ENCODE measurements around the gene TTC7B.

DNA sequence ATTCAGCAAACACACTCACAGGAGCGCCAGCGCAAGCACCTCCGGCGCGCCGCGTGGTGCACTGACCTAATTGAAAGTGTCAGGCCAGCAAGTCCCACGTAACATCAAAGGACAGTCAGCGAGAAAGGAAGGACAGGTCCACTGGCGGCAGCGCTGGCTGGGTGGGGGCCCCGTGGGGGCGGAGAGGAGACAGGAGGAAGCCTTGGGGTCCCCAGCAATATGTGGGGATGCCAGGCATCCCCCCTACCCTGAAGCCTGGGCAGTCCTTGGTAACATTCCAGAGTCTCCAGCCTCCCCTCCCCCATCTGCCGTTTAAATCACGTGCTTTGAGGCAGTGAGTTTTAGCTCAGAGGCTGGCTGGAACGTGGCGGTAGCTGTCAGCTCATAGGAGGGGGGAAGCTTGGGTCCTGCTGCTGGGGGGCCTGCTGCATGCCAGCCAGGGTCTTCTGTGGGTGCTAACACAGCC is 260.2 kb downstream of the TTC7B start:
- TF ChIP-seq YY1 (IDR thresholded peaks at IDR 0.05; ENCODE audit: low read depth) (no peak), EP300 (IDR thresholded peaks at IDR 0.05; ENCODE audit: borderline replicate concordance) (no peak), MAX (IDR thresholded peaks at IDR 0.05) (no peak), TCF12 (IDR thresholded peaks at IDR 0.05; ENCODE audit: low read depth) (no peak), NFIC (IDR thresholded peaks at IDR 0.05) (no peak)
- TF ChIP-seq, protein P1, sequence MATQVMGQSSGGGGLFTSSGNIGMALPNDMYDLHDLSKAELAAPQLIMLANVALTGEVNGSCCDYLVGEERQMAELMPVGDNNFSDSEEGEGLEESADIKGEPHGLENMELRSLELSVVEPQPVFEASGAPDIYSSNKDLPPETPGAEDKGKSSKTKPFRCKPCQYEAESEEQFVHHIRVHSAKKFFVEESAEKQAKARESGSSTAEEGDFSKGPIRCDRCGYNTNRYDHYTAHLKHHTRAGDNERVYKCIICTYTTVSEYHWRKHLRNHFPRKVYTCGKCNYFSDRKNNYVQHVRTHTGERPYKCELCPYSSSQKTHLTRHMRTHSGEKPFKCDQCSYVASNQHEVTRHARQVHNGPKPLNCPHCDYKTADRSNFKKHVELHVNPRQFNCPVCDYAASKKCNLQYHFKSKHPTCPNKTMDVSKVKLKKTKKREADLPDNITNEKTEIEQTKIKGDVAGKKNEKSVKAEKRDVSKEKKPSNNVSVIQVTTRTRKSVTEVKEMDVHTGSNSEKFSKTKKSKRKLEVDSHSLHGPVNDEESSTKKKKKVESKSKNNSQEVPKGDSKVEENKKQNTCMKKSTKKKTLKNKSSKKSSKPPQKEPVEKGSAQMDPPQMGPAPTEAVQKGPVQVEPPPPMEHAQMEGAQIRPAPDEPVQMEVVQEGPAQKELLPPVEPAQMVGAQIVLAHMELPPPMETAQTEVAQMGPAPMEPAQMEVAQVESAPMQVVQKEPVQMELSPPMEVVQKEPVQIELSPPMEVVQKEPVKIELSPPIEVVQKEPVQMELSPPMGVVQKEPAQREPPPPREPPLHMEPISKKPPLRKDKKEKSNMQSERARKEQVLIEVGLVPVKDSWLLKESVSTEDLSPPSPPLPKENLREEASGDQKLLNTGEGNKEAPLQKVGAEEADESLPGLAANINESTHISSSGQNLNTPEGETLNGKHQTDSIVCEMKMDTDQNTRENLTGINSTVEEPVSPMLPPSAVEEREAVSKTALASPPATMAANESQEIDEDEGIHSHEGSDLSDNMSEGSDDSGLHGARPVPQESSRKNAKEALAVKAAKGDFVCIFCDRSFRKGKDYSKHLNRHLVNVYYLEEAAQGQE (IDR thresholded peaks at IDR 0.05; ENCODE audit: low read depth): no peak
